CD4-positive, alpha-beta T cell treated with Interleukin-4 for 4 hours (primary cell): ENCODE measurements around the gene IQSEC1.

Experiments
- DNase-seq: peaks from one replicate; pipeline ENCODE4 v3.0.0-alpha.2; 2020

The IQSEC1 gene

GRCh38 chr3:12947504-12948369 lies 125.5 kb downstream of the IQSEC1 start:
- DNase-seq, result no peak

GRCh38 chr3:12946649-12947316 lies 126.4 kb downstream of the IQSEC1 start:
- DNase-seq, result no peak

GRCh38 chr3:12946251-12946648 lies 127.0 kb downstream of the IQSEC1 start:
- DNase-seq, result no peak

DNA sequence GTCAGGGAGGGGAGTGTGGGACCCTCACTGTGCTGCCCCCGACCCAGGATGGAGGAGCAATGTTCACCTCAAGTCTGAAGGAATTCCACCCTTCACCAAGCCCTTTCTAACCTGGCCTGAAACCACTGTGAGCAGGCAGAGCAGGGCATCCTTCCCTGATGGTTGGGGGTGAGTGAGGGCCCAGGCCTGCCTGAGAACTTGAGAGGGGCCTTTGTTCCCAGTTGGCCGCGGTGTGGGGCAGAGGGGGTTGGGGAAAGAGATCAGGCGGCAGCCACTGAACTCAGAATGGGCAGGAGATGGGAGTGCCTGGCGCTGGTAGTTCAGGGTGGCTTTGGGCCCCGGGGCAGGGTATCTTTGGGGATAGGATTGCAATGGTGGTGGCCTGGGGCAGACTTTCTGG lies 128.4 kb downstream of the IQSEC1 start:
- no peak for DNase-seq

DNA sequence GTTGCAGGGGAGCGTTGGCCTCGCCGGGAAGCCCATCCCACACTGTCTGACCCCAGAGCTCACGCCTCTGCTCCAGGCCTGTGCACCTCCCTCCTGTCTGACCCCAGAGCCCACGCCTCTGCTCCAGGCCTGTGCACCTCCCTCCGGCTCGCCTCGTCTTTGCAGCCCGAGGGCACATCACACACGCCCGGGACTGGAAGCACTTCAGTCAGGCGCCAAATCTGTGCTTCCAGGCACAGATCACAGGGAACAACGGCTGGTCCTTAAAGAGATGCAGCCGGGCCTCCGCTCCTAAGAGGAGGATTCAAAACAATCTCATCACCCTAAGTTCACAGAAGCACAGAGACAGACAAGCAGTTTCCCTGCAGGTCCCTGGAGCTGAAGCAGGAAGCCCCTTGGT lies 128.8 kb downstream of the IQSEC1 start:
- no peak for DNase-seq

DNA sequence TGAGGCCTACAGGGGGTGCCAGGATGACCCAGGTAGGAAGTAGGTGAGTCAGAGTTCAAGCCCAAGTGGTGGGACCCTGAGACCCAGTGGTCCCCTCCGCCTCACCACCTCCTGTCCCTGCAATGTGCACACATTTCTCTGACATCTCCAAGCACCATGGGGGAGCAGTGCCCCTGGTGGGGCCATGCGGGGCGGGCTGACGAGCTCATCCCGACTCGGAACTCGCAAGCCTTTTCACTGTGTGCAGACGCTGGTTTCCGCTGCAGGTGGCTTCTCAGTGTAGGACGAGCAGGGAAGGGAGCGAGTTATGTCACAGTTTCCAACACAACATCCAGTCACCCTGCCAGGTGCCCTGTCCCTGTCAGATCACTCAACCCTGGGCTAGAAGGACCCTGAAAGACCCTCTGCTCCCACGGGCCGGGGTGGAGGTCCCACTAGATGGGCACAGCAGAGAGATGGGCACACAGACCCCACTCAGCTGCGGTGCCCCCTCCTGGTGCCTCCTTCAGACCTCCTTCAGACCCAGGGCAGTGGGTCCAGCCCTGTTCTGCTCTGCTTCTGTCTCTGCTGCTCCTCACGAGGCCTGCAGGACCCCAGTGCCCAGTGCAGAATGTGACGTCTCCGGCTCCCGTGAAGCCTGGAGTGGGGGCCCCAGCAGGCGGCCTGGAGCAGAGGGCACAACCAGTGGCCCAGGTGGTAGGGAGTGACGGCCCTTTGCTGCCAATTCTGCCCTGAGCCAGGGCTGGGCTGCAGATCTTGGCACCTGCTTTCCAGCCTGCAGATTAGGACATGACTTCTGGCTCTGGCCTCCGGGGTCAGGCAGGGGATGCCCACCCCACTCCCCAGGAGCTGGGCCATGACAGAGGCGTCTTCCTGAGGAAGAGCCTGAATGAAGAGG lies 129.9 kb downstream of the IQSEC1 start:
- no peak for DNase-seq

- DNase-seq, result no peak
Observed at GRCh38 chr3:12941495-12942023, 131.7 kb downstream of the IQSEC1 start.

DNA sequence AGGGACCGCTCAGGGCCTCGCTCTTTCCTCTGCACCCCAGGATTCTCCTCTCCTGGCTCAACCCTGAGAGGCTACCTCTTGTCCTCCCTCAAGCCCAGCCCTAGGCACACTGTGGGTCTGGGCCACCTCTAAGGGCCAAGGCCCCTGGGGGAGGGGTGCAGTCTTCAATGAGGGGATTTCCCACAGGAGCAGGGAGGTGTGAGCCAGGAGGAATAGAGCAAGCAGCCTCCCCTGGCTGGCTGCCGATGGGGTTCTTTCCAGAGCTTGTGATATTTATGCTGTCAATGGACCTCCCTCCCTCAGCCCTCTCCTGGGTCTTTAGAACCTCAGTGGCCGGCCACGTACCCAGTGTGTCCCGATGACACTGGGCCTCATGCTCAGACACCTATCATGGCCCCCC lies 132.4 kb downstream of the IQSEC1 start:
- no peak for DNase-seq

DNA sequence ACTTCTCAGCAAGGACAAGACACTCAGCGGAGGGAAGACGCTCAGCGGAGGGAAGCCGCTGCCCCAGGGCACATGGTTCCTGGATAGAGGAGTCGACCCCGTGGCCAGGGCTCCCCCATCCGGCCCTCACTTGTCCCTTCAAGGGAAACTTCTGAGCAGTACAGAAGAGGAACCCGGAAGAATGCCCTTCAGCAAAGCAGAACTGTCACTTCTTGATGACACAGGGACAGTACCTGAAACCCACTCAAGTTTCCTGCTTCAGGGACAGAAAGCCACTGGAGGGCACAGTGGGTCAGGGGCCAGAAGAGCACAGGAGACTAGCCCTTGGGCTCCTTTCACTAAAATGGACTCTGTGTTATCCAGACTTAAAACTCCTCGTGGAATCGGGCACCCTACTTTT lies 134.1 kb downstream of the IQSEC1 start:
- DNase-seq, result no peak

DNA sequence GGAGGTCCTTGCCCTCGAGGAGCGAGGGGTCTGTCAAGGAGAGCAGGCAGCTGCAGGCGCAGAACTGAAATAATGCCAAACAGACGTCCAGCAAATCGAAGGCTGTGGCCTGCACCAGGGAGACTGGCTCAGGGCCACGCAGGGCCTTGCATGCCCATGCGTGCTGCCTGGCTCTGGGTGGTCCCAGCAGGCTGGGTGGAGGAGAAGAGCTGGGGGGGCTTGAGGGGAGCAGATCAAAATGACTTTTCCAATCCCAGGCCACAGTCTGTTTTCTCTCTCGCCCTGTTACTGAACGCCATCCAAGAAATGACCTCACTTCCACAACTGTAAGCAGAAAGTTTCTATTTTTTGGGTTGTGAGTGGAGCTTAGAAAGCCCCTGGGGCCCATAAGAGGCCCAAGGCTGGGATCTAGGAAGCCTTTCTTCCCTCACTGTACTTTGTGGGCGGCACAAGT lies 134.9 kb downstream of the IQSEC1 start:
- no peak for DNase-seq

GRCh38 chr3:12935861-12936830 lies 137.1 kb downstream of the IQSEC1 start:
- no peak for DNase-seq

- DNase-seq, result no peak
Observed at GRCh38 chr3:12935023-12935860, 138.0 kb downstream of the IQSEC1 start.

GRCh38 chr3:12934431-12934830 lies 138.8 kb downstream of the IQSEC1 start:
- no peak for DNase-seq

DNA sequence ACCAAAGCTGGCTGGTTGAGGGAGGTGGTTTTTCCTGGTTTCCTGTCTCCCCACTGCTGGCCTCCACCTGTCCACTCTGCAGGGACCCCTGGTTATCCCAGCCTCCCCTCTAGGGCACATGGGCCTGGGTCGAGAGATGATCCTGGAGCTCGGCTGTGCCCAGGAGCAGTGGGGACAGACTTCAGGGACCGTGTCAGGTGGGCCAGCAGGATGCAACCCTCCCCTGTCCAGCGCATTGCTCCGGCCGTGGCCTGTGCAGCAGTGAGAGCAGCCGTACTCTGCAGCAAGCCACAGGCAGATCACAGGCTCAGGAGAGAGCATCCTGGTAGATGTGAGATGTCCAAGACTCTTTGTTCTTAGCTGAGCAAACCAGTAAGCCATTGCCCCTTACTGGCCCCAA lies 139.3 kb downstream of the IQSEC1 start:
- DNase-seq, result no peak

DNA sequence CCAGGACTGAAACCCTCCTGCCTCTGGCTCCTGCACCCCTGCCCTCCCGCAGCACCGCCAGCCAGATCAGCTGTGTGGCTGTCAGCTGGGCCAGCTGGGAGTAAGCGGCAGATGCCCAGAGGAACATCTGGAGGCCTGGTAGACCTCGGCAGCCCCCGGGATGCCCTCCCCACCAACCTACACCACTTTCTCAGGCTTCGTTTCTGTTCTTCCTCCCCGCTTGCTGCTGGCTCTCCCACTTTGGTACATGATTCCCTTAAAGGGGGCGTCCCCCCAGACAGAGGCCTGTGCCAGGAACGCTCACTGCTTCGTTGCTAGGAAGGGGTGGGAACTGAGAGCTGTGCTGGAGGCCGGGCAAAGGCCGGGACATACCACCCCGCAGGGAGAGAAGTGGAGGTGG lies 140.5 kb downstream of the IQSEC1 start:
- no peak for DNase-seq

- no peak for DNase-seq
Observed at GRCh38 chr3:12932347-12932746, 140.9 kb downstream of the IQSEC1 start.

GRCh38 chr3:12931273-12931905 lies 141.8 kb downstream of the IQSEC1 start:
- DNase-seq, result no peak

- no peak for DNase-seq
Observed at GRCh38 chr3:12929801-12930200, 143.4 kb downstream of the IQSEC1 start.

DNA sequence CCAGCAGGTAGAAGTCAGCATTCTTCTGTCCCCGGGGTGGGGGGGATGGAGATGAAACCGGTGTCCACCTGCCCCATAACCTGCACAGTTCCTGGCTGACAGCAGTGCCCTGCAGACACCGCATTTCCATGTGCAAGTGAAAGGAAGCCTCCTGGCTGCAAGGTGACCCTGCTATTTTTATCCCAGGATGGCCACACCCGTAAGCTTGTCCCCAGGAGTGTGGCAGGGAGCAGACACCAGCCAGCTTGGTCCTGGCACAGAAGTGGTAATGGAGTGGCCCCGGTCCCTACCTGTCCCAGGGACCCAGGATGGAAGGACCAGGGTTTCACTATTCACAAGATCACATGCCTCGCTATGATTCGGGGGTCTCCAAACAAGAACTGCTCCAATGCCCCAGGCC lies 146.6 kb downstream of the IQSEC1 start:
- DNase-seq, result no peak

- no peak for DNase-seq
Observed at GRCh38 chr3:12925648-12926047, 147.6 kb downstream of the IQSEC1 start.
